ENCODE measurements around the gene WDR1. TPM values are rescaled to one million over a fixed set of nuclear protein-coding genes. Genes with fewer than 3 reads are reported as not detected.
A peak's percentile ranks its signal among the peaks of the same experiment; 100 is the strongest.

The WDR1 gene
- total and polyA plus RNA-seq, 2 of the 13 experiments (the other 11 are each of a cell fraction or from before 2014, with no cell fraction given) = 106 to 198 TPM

- TF ChIP-seq DRAP1 (CRISPR knock-in tag; IDR thresholded peaks at IDR 0.05) = no peak
- TF ChIP-seq ELF1 (CRISPR knock-in tag; IDR thresholded peaks at IDR 0.05) = no peak
- TF ChIP-seq KLF12 (CRISPR knock-in tag; IDR thresholded peaks at IDR 0.05; ENCODE audit: borderline replicate concordance) = no peak
- TF ChIP-seq PPARG (CRISPR knock-in tag; conservative IDR thresholded peaks at IDR 0.05) = no peak
- no peak for TF ChIP-seq ZGPAT (CRISPR knock-in tag; IDR thresholded peaks at IDR 0.05)
- TF ChIP-seq ZBTB20 (CRISPR knock-in tag; IDR thresholded peaks at IDR 0.05; ENCODE audit: borderline replicate concordance, low read depth) = no peak
Measured at GRCh38 chr4:10036807-10037342, 79.7 kb downstream of the WDR1 start (continued).

DNA sequence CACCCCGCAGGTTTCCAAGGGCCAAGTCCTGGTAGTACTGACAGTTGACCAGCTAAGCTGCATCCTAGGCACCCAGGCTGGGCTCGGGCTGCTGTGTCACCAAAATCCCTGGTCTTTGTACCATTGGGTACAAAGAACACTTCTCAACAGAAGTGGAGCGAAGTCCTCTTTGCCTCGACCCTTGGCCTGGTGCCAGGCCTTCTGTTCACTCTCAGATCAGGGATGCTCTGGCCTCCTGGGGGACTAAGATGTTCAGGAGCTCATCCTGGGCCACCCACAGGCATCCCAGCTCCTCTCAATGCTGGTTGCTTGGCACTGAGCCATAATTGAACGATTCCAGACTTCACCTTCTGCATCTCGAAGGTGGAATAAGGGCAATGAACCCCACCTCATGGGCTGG is 81.5 kb downstream of the WDR1 start:
- H3K36me3 ChIP-seq (replicated peaks in 1 of 2; ENCODE audit: control insufficient read depth in 1 of 2, insufficient read depth in 2 of 2, low read length in 2 of 2) = no peaks in the 10 kb centered on the region
- no peak overlapping the region for H3K4me3 ChIP-seq (replicated peaks in 1 of 3; ENCODE audit: insufficient read depth in 1 of 3, low read depth in 2 of 3, low read length in 3 of 3)
- ChIA-PET POLR2A (interaction anchor here (1.1 to 1.3 kb wide), 2 partner anchors 10 to 15 kb away, joined by 3 read pairs; no protein-coding TSS in a partner anchor), CTCF (ENCODE audit: low intra/inter-chr PET ratio, low total read pairs) (no interaction called here)
- intact Hi-C loops (cut with micrococcal nuclease; ENCODE audit: unreplicated experiment) (no loop called here), in situ Hi-C loops (cut with HindIII; ENCODE audit: extremely low pct_ligation_motif_present, low pct_unique_long_range_greater_than_20kb) (no loop called here)
- H3K27me3 ChIP-seq (ENCODE audit: control insufficient read depth in 1 of 2, insufficient read depth in 2 of 2, low read length in 2 of 2) = no peaks in the 10 kb centered on the region
- no peak for FAIRE-seq
- ATAC-seq = peak; percentile 38
- no peaks in the 10 kb centered on the region for H3K79me2 ChIP-seq (ENCODE audit: insufficient read depth, low read length)
- no peak overlapping the region for H3K27ac ChIP-seq (ENCODE audit: extremely low read length, insufficient read depth, low read length)
- 63% methylated on average over 3 of the region's 6 CpGs for WGBS (ENCODE audit: low lambda C conversion rate)
- H3K4me1 ChIP-seq (ENCODE audit: insufficient read depth, low read length) = peaks cover 54% of the 10 kb centered on the region
- H3K4me2 ChIP-seq (ENCODE audit: low read depth, low read length) = no peak overlapping the region
- H3K9me3 ChIP-seq (ENCODE audit: low read length) = no peaks in the 10 kb centered on the region
- no peak overlapping the region for H3K9ac ChIP-seq (ENCODE audit: insufficient read depth, low read depth, low read length)
- no peaks in the 10 kb centered on the region for H4K20me1 ChIP-seq (ENCODE audit: insufficient read depth, low read length)
- no peak for DNase-seq (ENCODE audit: low spot score)
- no peak overlapping the region for H2AFZ ChIP-seq (ENCODE audit: low read length)
- BruUV-seq (replicated peaks) = no TSS peak
- TF ChIP-seq, protein P1, sequence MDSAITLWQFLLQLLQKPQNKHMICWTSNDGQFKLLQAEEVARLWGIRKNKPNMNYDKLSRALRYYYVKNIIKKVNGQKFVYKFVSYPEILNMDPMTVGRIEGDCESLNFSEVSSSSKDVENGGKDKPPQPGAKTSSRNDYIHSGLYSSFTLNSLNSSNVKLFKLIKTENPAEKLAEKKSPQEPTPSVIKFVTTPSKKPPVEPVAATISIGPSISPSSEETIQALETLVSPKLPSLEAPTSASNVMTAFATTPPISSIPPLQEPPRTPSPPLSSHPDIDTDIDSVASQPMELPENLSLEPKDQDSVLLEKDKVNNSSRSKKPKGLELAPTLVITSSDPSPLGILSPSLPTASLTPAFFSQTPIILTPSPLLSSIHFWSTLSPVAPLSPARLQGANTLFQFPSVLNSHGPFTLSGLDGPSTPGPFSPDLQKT (CRISPR knock-in tag; IDR thresholded peaks at IDR 0.05; ENCODE audit: borderline replicate concordance) = no peak
- TF ChIP-seq HDAC1 (CRISPR knock-in tag; IDR thresholded peaks at IDR 0.05) (0 out of 2 replicates have a peak, but pooled peaks have one; percentile 45), HNF4G (IDR thresholded peaks at IDR 0.05; ENCODE audit: borderline replicate concordance, low read depth, low read length) (peak; percentile 70), HNF4G (CRISPR knock-in tag; IDR thresholded peaks at IDR 0.05; ENCODE audit: borderline replicate concordance, low read depth) (no peak), FOXK1 (CRISPR knock-in tag; IDR thresholded peaks at IDR 0.05; ENCODE audit: borderline replicate concordance, low read depth) (no peak), ZNF672 (CRISPR knock-in tag; IDR thresholded peaks at IDR 0.05) (no peak), ZMYM4 (CRISPR knock-in tag; IDR thresholded peaks at IDR 0.05) (0 out of 2 replicates have a peak, but pooled peaks have one; percentile 32), HNF4A (CRISPR knock-in tag; IDR thresholded peaks at IDR 0.05) (peak; percentile 78), GLI4 (CRISPR knock-in tag; IDR thresholded peaks at IDR 0.05; ENCODE audit: borderline replicate concordance) (no peak), ZNF550 (CRISPR knock-in tag; IDR thresholded peaks at IDR 0.05; ENCODE audit: borderline replicate concordance) (no peak), SOX13 (IDR thresholded peaks at IDR 0.05) (no peak), SOX13 (CRISPR knock-in tag; conservative IDR thresholded peaks at IDR 0.05 in 1 of 2, IDR thresholded peaks at IDR 0.05 in 1 of 2) (0 out of 4 replicates have a peak, but pooled peaks of 1 of the 2 experiments have one; percentile 7)
- TF ChIP-seq, protein P2, sequence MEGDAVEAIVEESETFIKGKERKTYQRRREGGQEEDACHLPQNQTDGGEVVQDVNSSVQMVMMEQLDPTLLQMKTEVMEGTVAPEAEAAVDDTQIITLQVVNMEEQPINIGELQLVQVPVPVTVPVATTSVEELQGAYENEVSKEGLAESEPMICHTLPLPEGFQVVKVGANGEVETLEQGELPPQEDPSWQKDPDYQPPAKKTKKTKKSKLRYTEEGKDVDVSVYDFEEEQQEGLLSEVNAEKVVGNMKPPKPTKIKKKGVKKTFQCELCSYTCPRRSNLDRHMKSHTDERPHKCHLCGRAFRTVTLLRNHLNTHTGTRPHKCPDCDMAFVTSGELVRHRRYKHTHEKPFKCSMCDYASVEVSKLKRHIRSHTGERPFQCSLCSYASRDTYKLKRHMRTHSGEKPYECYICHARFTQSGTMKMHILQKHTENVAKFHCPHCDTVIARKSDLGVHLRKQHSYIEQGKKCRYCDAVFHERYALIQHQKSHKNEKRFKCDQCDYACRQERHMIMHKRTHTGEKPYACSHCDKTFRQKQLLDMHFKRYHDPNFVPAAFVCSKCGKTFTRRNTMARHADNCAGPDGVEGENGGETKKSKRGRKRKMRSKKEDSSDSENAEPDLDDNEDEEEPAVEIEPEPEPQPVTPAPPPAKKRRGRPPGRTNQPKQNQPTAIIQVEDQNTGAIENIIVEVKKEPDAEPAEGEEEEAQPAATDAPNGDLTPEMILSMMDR (CRISPR knock-in tag; IDR thresholded peaks at IDR 0.05) = peak; percentile 16; the same call in 1 of the 2 replicates
